Measurements from ENCODE around the gene NGRN. TPM values are rescaled to one million over a fixed set of nuclear protein-coding genes. Genes with fewer than 3 reads are reported as not detected.

Gene NGRN
- total RNA-seq: 10 to 100 TPM; 27.7 to 58.3 (median 44.5) TPM

DNA sequence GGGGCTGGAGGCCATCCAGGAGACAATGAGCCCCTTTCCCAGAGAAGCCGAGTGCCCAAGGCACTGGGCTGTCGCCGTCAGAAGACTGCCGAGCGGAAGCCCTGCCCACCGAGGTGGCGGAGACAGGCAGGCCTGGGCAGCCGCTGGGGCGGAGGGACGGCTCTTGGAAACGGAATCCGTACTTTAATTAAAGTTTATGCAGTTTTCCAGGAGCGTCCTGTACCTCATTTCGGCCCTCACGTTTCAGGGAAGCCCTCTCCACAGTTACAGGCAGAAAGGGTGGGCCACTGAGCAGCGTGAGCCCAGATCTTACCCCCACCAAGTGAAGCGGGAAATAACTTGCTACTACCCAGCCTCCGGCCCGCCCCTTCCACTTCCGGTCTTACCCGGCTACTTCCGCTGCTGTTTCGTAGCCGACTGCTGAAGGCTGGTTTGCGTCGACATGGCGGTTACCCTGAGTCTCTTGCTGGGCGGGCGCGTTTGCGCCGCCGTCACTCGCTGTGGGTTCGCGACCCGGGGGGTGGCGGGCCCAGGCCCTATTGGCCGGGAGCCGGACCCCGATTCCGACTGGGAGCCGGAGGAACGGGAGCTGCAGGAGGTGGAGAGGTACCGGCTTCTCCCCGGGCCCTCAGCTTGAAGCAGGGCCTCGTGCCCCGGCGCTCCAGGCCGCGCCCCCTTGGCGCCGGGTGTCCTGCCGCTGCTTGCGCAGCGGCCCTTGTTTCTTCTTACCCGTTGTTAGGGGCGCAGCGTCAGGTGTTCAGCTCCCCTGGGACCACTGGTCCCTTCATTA, at the start of gene NGRN:
Gene NGRN (plus strand): TSS at position 402 of the 790 bp plus-strand sequence. CDS start 41 bp downstream, at position 443.
- Histone ChIP-seq H3K9me3 (no peaks in the 10 kb centered on the region), H3K27ac (peak within 1 kb of the TSS; percentile 95 to 99 (median 98)), H3K27me3 (no peaks in the 10 kb centered on the region), H3K36me3 (peaks cover 0 to 11% (median 3%) of the 10 kb centered on the region in 4 donors), H3K4me3 (peak within 1 kb of the TSS; percentile 59 to 78 (median 70)), H3K4me1 (peaks cover 32 to 56% (median 40%) of the 10 kb centered on the region in 4 donors)
- peak; percentile 95 for DNase-seq
- 0% methylated on average over 52 of the region's 59 CpGs; no CpG with 5 or more reads in 1 of the 2 donors for WGBS, 2 donors (ENCODE audit: low coverage in 1 of 2)
- intact Hi-C loops (cut with DNase I; ENCODE audit: low total_unique reads): no loop called here
- TF ChIP-seq, protein P1, sequence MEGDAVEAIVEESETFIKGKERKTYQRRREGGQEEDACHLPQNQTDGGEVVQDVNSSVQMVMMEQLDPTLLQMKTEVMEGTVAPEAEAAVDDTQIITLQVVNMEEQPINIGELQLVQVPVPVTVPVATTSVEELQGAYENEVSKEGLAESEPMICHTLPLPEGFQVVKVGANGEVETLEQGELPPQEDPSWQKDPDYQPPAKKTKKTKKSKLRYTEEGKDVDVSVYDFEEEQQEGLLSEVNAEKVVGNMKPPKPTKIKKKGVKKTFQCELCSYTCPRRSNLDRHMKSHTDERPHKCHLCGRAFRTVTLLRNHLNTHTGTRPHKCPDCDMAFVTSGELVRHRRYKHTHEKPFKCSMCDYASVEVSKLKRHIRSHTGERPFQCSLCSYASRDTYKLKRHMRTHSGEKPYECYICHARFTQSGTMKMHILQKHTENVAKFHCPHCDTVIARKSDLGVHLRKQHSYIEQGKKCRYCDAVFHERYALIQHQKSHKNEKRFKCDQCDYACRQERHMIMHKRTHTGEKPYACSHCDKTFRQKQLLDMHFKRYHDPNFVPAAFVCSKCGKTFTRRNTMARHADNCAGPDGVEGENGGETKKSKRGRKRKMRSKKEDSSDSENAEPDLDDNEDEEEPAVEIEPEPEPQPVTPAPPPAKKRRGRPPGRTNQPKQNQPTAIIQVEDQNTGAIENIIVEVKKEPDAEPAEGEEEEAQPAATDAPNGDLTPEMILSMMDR (IDR thresholded peaks at IDR 0.05): no peak
- TF ChIP-seq POLR2A (IDR thresholded peaks at IDR 0.05) (peak; percentile 91), POLR2AphosphoS5 (IDR thresholded peaks at IDR 0.05) (peak; percentile 91 to 97 (median 94))
- in situ Hi-C loops (cut with MboI; ENCODE audit: low pct_ligation_motif_present in 1 of 4, low pct_unique_long_range_greater_than_20kb in 1 of 4, low sequenced_read_pairs in 3 of 4): no loop called here

- H3K27me3 ChIP-seq: no peaks in the 10 kb centered on the region
- H3K36me3 ChIP-seq: peaks cover 0 to 11% (median 3%) of the 10 kb centered on the region in 4 donors
- in situ Hi-C loops (cut with MboI; ENCODE audit: low pct_ligation_motif_present in 1 of 4, low pct_unique_long_range_greater_than_20kb in 1 of 4, low sequenced_read_pairs in 3 of 4) (loop anchor here in 1 of 4 donors (10.0 kb wide), 1 partner anchor 53 kb away; no protein-coding TSS in a partner anchor), intact Hi-C loops (cut with DNase I; ENCODE audit: low total_unique reads) (no loop called here)
- no peak overlapping the region for H3K27ac ChIP-seq
- H3K4me1 ChIP-seq: peaks cover 14 to 41% (median 22%) of the 10 kb centered on the region in 4 donors
- DNase-seq: no peak
- H3K4me3 ChIP-seq: no peak overlapping the region
- no peaks in the 10 kb centered on the region for H3K9me3 ChIP-seq
- TF ChIP-seq EP300 (IDR thresholded peaks at IDR 0.05; ENCODE audit: low read depth) (no peak), POLR2AphosphoS5 (IDR thresholded peaks at IDR 0.05) (no peak)
- 88 to 100% methylated on average over 1 to 9 of the region's 9 CpGs for WGBS, 2 donors (ENCODE audit: low coverage in 1 of 2)
These were observed 47.6 kb upstream of the NGRN start for GRCh38 chr15:90217671-90218394.

GRCh38 chr15:90219421-90220141, 45.9 kb upstream of the NGRN start:
- peak; percentile 57 for DNase-seq
- intact Hi-C loops (cut with DNase I; ENCODE audit: low total_unique reads): loop anchor here (10.0 kb wide), 1 partner anchor 465 kb away; the partner anchor contains the start of gene MESP1
- no peaks in the 10 kb centered on the region for H3K9me3 ChIP-seq
- peak overlapping the region in 2 of 4 donors; percentile 36 to 53 for H3K27ac ChIP-seq
- in situ Hi-C loops (cut with MboI; ENCODE audit: low pct_ligation_motif_present in 1 of 4, low pct_unique_long_range_greater_than_20kb in 1 of 4, low sequenced_read_pairs in 3 of 4): loop anchor here in 2 of 4 donors (5.0 to 10.0 kb wide), 2 partner anchors 55 to 67 kb away; no protein-coding TSS in a partner anchor
- peaks cover 0 to 23% (median 11%) of the 10 kb centered on the region in 4 donors for H3K36me3 ChIP-seq
- H3K4me1 ChIP-seq: peaks cover 5 to 24% (median 8%) of the 10 kb centered on the region in 4 donors
- 67% methylated on average over 17 of the region's 17 CpGs; no CpG with 5 or more reads in 1 of the 2 donors for whole genome bisulfite sequencing, 2 donors (ENCODE audit: low coverage in 1 of 2)
- TF ChIP-seq, protein P1 (IDR thresholded peaks at IDR 0.05): peak; percentile 61 to 70 (median 66)
- no peak for TF ChIP-seq POLR2AphosphoS5 (IDR thresholded peaks at IDR 0.05)
- H3K27me3 ChIP-seq: no peaks in the 10 kb centered on the region
- no peak overlapping the region for H3K4me3 ChIP-seq

DNA sequence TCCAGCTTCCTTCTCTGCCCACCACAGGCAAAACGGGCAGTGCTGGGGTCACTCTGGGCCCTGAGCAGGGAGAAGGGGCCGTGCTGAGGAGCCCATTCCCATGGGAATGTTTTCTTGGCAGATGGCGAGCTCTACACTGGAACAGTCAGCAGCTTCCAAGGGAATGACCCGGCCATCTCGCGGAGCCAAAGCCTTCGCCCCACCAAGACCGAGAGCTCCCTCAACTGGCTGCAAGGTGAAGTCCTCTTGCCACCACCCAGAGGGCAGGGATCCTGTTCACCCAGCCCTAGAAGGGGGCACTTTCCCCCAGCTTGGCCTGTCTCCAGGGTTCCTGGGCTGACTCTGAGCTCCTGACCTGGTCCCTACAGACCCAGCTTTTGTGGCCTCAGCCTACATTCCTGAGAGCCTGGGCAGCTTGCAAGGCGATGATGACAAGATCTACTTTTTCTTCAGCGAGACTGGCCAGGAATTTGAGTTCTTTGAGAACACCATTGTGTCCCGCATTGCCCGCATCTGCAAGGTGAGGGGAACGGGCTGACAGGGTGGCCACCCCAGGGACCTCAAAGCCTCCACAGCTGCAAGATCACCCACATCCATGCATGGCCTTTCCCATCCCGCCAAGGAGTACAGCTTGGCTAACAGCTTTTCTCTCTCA, 44.1 kb upstream of the NGRN start:
- peaks cover 0 to 40% (median 16%) of the 10 kb centered on the region in 4 donors for H3K36me3 ChIP-seq

More for the DNA sequence above, 44.1 kb upstream of the NGRN start:
- in situ Hi-C loops (cut with MboI; ENCODE audit: low pct_ligation_motif_present in 1 of 4, low pct_unique_long_range_greater_than_20kb in 1 of 4, low sequenced_read_pairs in 3 of 4): loop anchor here in 1 of 4 donors (5.0 kb wide), 1 partner anchor 69 kb away; no protein-coding TSS in a partner anchor
- no peaks in the 10 kb centered on the region for H3K27me3 ChIP-seq
- H3K27ac ChIP-seq: peak overlapping the region; percentile 40 to 77 (median 53)
- H3K9me3 ChIP-seq: no peaks in the 10 kb centered on the region
- no peak overlapping the region for H3K4me3 ChIP-seq
- TF ChIP-seq POLR2A (IDR thresholded peaks at IDR 0.05) (no peak), EP300 (IDR thresholded peaks at IDR 0.05; ENCODE audit: low read depth) (no peak), POLR2AphosphoS5 (IDR thresholded peaks at IDR 0.05) (peak in 2 of 3 donors; percentile 31 to 37)
- TF ChIP-seq, protein P1 (IDR thresholded peaks at IDR 0.05): peak; percentile 71 to 85 (median 75)
- DNase-seq: peak; percentile 80
- 36 to 59% methylated on average over 2 to 14 of the region's 14 CpGs for WGBS, 2 donors (ENCODE audit: low coverage in 1 of 2)
- intact Hi-C loops (cut with DNase I; ENCODE audit: low total_unique reads): loop anchor here (10.0 kb wide), 1 partner anchor 467 kb away; the partner anchor contains the start of gene MESP1
- peaks cover 3 to 14% (median 6%) of the 10 kb centered on the region in 4 donors for H3K4me1 ChIP-seq
